T-helper 2 cell treated with Interferon-gamma antibody and Interleukin-4, amounts not matched to agents 5 μg/mL and 100 μg/mL, for 36 hours (primary cell): Measurements from ENCODE around the gene ZNF366.
"Not testable (repeated sequence)": the region's sequence is repeated elsewhere in the genome, so short reads cannot be mapped to it uniquely, and the experiment has no call there.

Source experiments
- DNase-seq: peaks from one replicate; pipeline ENCODE4 v3.0.0; 2021; ENCODE audit warnings: low spot score
- H3K27ac Mint-ChIP-seq: one replicate; pipeline ENCODE4 v1.8.0; 2021; ENCODE audit warnings: mild to moderate bottlenecking, mixed read lengths
- H3K27me3 Mint-ChIP-seq: one replicate; pipeline ENCODE4 v1.8.0; 2021; ENCODE audit warnings: low read depth, mixed read lengths
- H3K36me3 Mint-ChIP-seq: one replicate; pipeline ENCODE4 v1.8.0; 2021; ENCODE audit warnings: low read depth, mixed read lengths
- H3K4me1 Mint-ChIP-seq: one replicate; pipeline ENCODE4 v1.8.0; 2021; ENCODE audit warnings: low read depth, mixed read lengths
- H3K4me3 Mint-ChIP-seq: one replicate; pipeline ENCODE4 v1.8.0; 2022; ENCODE audit warnings: mild to moderate bottlenecking, moderate library complexity, mixed read lengths
- H3K9me3 Mint-ChIP-seq: one replicate; pipeline ENCODE4 v1.8.0; 2021; ENCODE audit warnings: mixed read lengths

ZNF366 gene

GRCh38 chr5:72418271-72418670 lies 88.9 kb downstream of the ZNF366 start:
- DNase-seq: no peak
- Mint-ChIP-seq H3K4me3 (no peak overlapping the region), H3K27ac (no peak overlapping the region), H3K36me3 (no peaks in the 10 kb centered on the region), H3K27me3 (peaks cover 3% of the 10 kb centered on the region), H3K9me3 (no peaks in the 10 kb centered on the region), H3K4me1 (no peaks in the 10 kb centered on the region)

GRCh38 chr5:72417333-72418062 lies 89.7 kb downstream of the ZNF366 start:
- Mint-ChIP-seq H3K4me1 (no peaks in the 10 kb centered on the region), H3K9me3 (no peaks in the 10 kb centered on the region), H3K4me3 (no peak overlapping the region)

GRCh38 chr5:72415616-72416325 lies 91.4 kb downstream of the ZNF366 start:
- DNase-seq: no peak
- Mint-ChIP-seq H3K27me3 (no peaks in the 10 kb centered on the region), H3K9me3 (no peaks in the 10 kb centered on the region), H3K27ac (no peak overlapping the region), H3K4me1 (no peaks in the 10 kb centered on the region), H3K36me3 (no peaks in the 10 kb centered on the region), H3K4me3 (no peak overlapping the region)

More at GRCh38 chr5:72417333-72418062, 89.7 kb downstream of the ZNF366 start:
- Mint-ChIP-seq H3K36me3 (no peaks in the 10 kb centered on the region), H3K27me3 (peaks cover 3% of the 10 kb centered on the region), H3K27ac (no peak overlapping the region)
- DNase-seq: no peak

GRCh38 chr5:72412283-72413055 lies 94.7 kb downstream of the ZNF366 start:
- Mint-ChIP-seq H3K27ac (no peak overlapping the region), H3K4me1 (no peaks in the 10 kb centered on the region), H3K4me3 (no peak overlapping the region), H3K9me3 (no peaks in the 10 kb centered on the region), H3K36me3 (no peaks in the 10 kb centered on the region), H3K27me3 (no peaks in the 10 kb centered on the region)
- no peak for DNase-seq

GRCh38 chr5:72410688-72411295 lies 96.4 kb downstream of the ZNF366 start:
- no peaks in the 10 kb centered on the region for H3K36me3 Mint-ChIP-seq
- no peaks in the 10 kb centered on the region for H3K9me3 Mint-ChIP-seq
- H3K27ac Mint-ChIP-seq: no peak overlapping the region
- no peaks in the 10 kb centered on the region for H3K4me1 Mint-ChIP-seq
- no peak for DNase-seq
- no peak overlapping the region for H3K4me3 Mint-ChIP-seq
- H3K27me3 Mint-ChIP-seq: no peaks in the 10 kb centered on the region

GRCh38 chr5:72408603-72409002 lies 98.6 kb downstream of the ZNF366 start:
- Mint-ChIP-seq H3K4me3 (no peak overlapping the region), H3K27ac (no peak overlapping the region), H3K36me3 (no peaks in the 10 kb centered on the region), H3K27me3 (no peaks in the 10 kb centered on the region), H3K9me3 (no peaks in the 10 kb centered on the region), H3K4me1 (no peaks in the 10 kb centered on the region)
- DNase-seq: no peak

GRCh38 chr5:72408127-72408526 lies 99.1 kb downstream of the ZNF366 start:
- DNase-seq: no peak
- no peaks in the 10 kb centered on the region for H3K36me3 Mint-ChIP-seq

GRCh38 chr5:72407541-72407940 lies 99.7 kb downstream of the ZNF366 start:
- Mint-ChIP-seq H3K27me3 (no peaks in the 10 kb centered on the region), H3K9me3 (no peaks in the 10 kb centered on the region), H3K4me1 (no peaks in the 10 kb centered on the region), H3K4me3 (no peak overlapping the region), H3K27ac (no peak overlapping the region), H3K36me3 (no peaks in the 10 kb centered on the region)
- DNase-seq: no peak

More at GRCh38 chr5:72408127-72408526, 99.1 kb downstream of the ZNF366 start:
- H3K4me3 Mint-ChIP-seq: no peak overlapping the region
- H3K27me3 Mint-ChIP-seq: no peaks in the 10 kb centered on the region
- H3K27ac Mint-ChIP-seq: no peak overlapping the region
- no peaks in the 10 kb centered on the region for H3K9me3 Mint-ChIP-seq
- H3K4me1 Mint-ChIP-seq: no peaks in the 10 kb centered on the region

- DNase-seq: no peak
- no peaks in the 10 kb centered on the region for H3K27me3 Mint-ChIP-seq
- H3K4me1 Mint-ChIP-seq: no peaks in the 10 kb centered on the region
- H3K36me3 Mint-ChIP-seq: no peaks in the 10 kb centered on the region
- no peak overlapping the region for H3K4me3 Mint-ChIP-seq
- no peak overlapping the region for H3K27ac Mint-ChIP-seq
- peaks cover 2% of the 10 kb centered on the region for H3K9me3 Mint-ChIP-seq
Measured at GRCh38 chr5:72407078-72407477, 100.1 kb downstream of the ZNF366 start.

GRCh38 chr5:72404771-72405170 lies 102.4 kb downstream of the ZNF366 start:
- not testable (repeated sequence) for DNase-seq, H3K36me3 Mint-ChIP-seq, H3K4me1 Mint-ChIP-seq, H3K27ac Mint-ChIP-seq, H3K4me3 Mint-ChIP-seq, H3K27me3 Mint-ChIP-seq
- H3K9me3 Mint-ChIP-seq: peaks cover 18% of the 10 kb centered on the region

- no peaks in the 10 kb centered on the region for H3K4me1 Mint-ChIP-seq
- H3K36me3 Mint-ChIP-seq: no peaks in the 10 kb centered on the region
- no peak for DNase-seq
- H3K27ac Mint-ChIP-seq: no peak overlapping the region
- H3K4me3 Mint-ChIP-seq: no peak overlapping the region
- H3K9me3 Mint-ChIP-seq: peaks cover 18% of the 10 kb centered on the region
- no peaks in the 10 kb centered on the region for H3K27me3 Mint-ChIP-seq
Measured at GRCh38 chr5:72402959-72403628, 104.1 kb downstream of the ZNF366 start.

- DNase-seq: no peak
- peaks cover 18% of the 10 kb centered on the region for H3K9me3 Mint-ChIP-seq
- H3K4me3 Mint-ChIP-seq: no peak overlapping the region
- H3K36me3 Mint-ChIP-seq: no peaks in the 10 kb centered on the region
- no peak overlapping the region for H3K27ac Mint-ChIP-seq
- no peaks in the 10 kb centered on the region for H3K4me1 Mint-ChIP-seq
- H3K27me3 Mint-ChIP-seq: peaks cover 4% of the 10 kb centered on the region
Measured at GRCh38 chr5:72402381-72402890, 104.8 kb downstream of the ZNF366 start.

- DNase-seq: no peak
- Mint-ChIP-seq H3K9me3 (peaks cover 18% of the 10 kb centered on the region), H3K4me1 (no peaks in the 10 kb centered on the region), H3K4me3 (no peak overlapping the region), H3K27ac (no peak overlapping the region), H3K36me3 (no peaks in the 10 kb centered on the region), H3K27me3 (peaks cover 4% of the 10 kb centered on the region)
Measured at GRCh38 chr5:72400950-72401349, 106.3 kb downstream of the ZNF366 start.
